NK-92 (cell line): ENCODE data around the gene ALLC.

Source experiments
- DNase-seq: peaks from one replicate; lab custom pipeline; 2025; ENCODE audit not compliant: unreplicated experiment; lab: John Stamatoyannopoulos, UW

ALLC gene

DNA sequence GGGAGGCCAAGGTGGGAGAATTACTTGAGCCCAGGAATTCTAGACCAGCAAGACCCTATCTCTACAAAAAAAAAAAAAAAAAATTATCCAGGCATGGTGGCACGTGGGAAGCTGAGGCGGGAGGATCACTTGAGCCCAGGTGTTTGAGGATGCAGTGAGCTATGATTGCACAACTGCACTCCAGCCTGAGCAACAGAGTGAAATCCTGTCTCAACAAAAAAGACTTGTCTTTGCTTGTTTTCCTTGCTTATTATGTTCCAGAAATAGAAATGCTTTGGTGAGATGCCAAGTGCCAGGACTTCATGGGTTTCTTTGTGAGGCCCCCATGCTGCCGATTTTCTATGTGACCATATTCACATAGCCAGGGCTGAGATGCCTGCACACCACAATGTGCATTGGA is 54.4 kb downstream of the ALLC start:
- DNase-seq: no peak

GRCh38 chr2:3712831-3713503 is 55.0 kb downstream of the ALLC start:
- DNase-seq: no peak

GRCh38 chr2:3718679-3719078 is 60.7 kb downstream of the ALLC start:
- no peak for DNase-seq

- no peak for DNase-seq
Observed at GRCh38 chr2:3725002-3725401, 67.0 kb downstream of the ALLC start.

GRCh38 chr2:3725458-3726250 is 67.7 kb downstream of the ALLC start:
- no peak for DNase-seq

- DNase-seq: no peak
Observed at GRCh38 chr2:3726511-3726910, 68.5 kb downstream of the ALLC start.

DNA sequence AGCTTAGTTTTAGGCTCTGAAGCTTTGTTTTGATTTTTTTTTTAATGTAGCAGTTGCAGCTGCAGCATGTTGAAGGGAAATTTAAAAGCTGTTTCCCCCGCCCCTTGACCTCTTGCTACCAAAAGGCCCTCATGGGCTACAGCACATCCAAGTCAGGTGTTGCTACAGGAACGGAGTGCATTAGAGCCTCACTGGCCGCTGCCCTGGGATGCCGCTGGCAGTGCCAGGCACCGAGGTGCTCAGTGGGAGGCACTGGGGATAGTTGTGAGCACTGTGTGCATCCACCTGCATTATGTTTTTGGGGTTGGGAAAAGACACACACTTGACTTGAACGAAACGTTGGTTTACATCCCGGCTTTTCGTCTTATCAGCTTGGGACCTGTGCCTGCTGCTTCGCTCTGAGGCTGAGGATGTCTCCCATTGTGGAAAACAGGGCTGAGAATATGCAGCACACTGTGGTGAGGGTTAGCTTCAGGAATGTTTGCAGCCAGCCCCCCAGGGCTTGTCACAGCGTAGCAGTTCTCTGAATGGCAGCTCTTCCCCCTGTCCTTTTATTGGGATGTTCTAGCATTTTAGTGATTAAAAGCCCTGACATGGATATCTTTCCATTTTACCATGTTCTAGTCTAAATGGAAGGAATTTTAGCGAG is 69.5 kb downstream of the ALLC start:
- DNase-seq: no peak

- no peak for DNase-seq
Observed at GRCh38 chr2:3728104-3729054, 70.4 kb downstream of the ALLC start.

- no peak for DNase-seq
Observed at GRCh38 chr2:3729055-3729448, 71.1 kb downstream of the ALLC start.

DNA sequence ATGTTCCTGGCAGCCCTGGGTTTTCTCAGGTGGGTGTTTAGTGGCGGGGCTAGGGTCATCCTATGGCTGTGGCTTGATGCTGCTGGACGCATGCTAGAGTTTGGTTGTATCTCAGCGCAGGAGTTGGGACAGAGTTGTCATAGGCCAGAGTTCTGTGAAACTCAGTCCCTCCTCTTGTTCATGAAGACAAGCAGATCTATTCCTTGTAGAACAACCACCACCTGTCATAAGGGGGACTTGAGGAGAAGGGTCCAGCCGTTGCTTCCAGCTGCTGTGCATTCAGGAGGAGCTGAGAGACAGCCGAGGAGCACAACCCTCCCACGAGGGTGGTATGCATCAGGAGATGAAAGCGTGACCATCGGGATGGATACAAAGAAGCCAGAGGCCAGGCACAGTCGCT is 71.8 kb downstream of the ALLC start:
- no peak for DNase-seq

DNA sequence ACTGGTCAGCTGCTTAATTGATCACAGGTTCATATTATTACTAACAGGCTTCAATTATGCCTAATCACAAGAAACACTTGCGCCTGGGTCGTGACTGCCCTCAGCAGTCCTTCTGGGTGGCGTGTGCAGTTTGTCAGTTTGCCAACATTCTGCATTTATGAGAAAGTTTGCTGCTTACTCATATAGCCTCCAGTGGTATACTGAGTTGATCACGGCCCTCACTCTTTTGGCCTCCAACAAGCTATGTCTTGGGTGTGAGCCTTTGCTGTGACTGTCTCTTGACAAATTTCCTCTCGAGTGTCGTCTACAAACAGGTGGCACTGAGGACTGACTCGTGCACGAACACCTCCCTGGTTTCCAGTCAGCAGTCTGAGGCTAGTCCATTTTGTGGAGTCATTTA is 72.6 kb downstream of the ALLC start:
- DNase-seq: no peak

DNA sequence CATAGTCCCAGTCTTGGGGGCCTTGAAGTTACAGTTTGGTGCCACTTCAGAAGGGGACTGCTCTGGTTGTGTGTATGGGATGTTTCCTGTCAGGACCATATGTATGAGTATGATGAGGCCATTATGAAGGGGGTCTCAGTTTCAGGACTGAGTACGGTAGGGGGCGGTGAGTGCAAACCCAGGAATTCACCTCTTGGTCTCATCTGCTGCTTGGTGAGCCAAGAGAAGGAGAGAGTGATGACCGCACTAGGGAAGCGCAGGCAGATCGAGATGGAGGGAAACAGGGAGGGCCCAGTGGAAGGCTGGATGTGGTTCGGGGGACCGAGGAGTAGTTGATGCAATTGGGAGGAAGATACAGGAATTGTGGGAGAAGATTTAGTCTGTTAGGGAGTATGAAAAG is 73.8 kb downstream of the ALLC start:
- no peak for DNase-seq

DNA sequence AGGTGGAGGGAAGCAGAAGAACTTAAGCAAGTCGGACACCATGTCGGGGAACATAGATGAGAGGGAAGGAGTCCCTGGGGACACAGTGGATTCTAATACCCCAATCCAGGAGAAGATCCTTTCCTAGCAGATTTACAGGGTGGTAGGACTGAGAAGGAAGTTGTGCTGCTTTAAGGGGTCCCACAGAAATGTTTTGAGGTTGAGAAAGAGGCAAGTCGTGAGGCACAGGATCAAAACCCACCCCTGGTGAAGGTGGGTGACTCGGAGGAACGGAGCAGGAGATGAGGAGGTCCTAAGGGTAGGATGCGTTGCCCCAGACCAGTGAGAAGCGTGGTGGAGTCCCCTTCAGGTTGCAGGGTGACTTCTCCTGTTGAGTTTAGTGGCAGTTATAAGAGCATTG is 78.1 kb downstream of the ALLC start:
- no peak for DNase-seq

DNA sequence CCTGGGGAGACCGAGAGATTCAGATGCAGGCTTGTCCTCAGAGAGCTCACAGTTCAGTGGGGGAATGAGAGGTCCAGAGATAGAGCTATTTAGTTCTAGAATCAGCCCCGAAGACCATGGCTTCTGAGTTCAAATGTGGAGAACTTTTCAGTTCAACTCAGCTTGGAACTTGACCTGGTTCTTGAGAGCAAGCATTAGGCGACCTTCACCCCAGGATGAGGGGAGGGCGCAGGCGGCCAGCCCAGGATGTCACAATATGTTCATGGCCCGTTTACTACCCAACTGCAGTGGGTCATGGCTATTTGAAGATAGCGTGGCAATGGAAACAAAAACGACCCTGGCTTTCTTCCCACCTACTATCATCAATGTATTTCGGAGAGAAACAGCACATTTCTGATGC is 79.1 kb downstream of the ALLC start:
- DNase-seq: no peak

- no peak for DNase-seq
Observed at GRCh38 chr2:3738454-3738853, 80.5 kb downstream of the ALLC start.

GRCh38 chr2:3739313-3739712 is 81.3 kb downstream of the ALLC start:
- DNase-seq: no peak

DNA sequence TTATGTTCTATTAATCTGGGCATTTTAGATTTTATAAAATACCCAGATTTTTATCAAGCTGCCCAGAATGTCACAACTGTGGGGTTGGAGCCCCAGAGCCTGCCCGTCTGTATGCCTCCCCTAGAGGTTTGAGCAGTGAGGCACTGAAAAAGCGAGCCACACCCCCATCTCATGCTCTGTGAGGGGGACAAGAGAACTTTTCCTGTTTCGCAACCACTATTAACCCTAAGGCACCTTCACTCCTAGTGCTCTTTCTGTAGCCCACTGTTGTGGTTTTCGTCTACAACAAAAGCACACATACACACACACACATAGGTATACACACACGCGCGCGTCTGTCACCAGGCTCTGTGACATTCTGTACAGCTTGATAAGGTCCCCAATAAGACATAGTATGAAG is 83.4 kb downstream of the ALLC start:
- DNase-seq: no peak

DNA sequence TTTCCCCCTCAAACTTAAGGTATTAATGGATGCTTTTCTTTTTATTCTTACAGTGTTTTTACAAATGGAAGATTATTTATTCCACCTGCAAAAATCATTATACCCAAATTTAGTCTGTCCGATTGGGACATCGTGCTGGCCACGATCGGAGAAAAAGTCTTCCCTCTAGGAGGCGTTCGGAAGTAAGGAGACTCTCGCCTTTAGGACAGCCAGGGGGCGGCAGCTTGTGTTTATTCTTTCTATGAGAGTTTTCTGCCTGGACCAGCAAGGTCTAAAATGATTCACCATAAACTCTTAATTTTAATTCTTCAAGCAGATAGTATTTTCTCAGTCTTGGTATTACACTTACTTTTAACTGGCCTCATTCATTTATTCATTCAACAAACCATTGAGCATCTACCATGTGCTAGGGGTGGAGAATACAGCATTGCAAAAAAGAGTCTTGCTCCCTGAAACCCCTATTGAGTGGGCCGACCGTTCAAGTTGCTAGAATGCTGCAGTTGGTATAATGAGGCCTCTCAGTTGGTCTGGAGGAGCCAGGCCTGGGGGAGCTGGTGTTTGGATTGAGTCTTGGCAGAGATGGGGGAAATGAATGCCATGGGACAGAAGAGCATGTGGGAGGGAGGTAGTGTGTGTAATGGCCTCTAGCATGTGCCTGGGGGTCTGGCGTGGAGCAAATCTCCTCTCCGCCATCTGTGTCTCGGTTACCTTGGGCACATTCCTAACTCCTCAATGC is 84.0 kb downstream of the ALLC start:
- DNase-seq: no peak

DNA sequence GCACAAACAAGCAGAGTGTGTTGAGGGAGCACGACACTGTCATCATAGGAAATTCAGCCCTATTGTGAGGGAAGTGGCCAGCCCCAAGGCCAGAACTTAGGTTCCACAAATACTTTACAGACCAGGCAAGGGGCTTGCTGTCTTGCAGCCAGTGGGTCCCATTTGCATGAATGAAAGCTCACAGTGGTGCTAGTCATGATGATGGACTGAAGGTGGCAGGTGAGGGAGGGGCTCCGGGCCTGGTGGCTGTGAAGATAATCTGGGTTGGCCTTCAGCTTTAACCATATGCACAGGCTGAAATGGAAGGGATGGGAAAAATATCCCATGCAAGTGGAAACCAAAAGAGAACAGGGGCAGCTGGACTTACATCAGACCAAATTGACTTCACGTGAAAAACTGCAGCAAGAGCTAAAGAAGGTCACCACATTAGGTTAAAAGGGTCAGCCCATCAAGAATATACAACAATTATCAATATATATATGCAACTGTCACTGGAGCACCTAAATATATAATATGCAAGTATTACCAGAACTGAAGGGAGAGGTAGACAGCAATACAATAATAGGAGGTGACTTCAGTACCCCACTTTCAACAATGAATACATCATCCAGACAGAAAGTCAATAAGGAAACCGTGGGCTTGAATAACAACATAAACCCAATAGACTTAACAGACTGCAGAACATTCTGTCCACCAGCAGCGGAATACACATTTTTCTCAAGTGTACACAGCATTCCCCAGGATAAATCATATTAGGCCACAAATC is 84.9 kb downstream of the ALLC start:
- no peak for DNase-seq
